Upper lobe of right lung (tissue), 1 donor: ENCODE data around the gene OLFM2. TPM values are rescaled to one million over a fixed set of nuclear protein-coding genes. Genes with fewer than 3 reads are reported as not detected.

Experiments used
- ATAC-seq: fragments of 200-7000 bp; cut with Tn5 transposase; one replicate; pipeline ENCODE4 v1.9.1; 2020; ENCODE audit warnings: mild to moderate bottlenecking, moderate library complexity
- DNase-seq: peaks from one replicate; pipeline ENCODE4 v3.0.0-alpha.2; 2020
- H3K27ac ChIP-seq: fragments of 200-600 bp; one replicate; pipeline ENCODE4 v1.8.0; 2022
- H3K27me3 ChIP-seq: fragments of 200-600 bp; one replicate; pipeline ENCODE4 v1.8.0; 2022; ENCODE audit warnings: mild to moderate bottlenecking
- H3K36me3 ChIP-seq: fragments of 200-600 bp; one replicate; pipeline ENCODE4 v1.8.0; 2022
- H3K4me1 ChIP-seq: fragments of 200-600 bp; one replicate; pipeline ENCODE4 v1.8.0; 2022
- H3K4me3 ChIP-seq: fragments of 200-600 bp; one replicate; pipeline ENCODE4 v1.8.0; 2022; ENCODE audit warnings: mild to moderate bottlenecking
- H3K9me3 ChIP-seq: fragments of 200-600 bp; one replicate; pipeline ENCODE4 v1.8.0; 2022
- CTCF ChIP-seq: fragments of 200-600 bp; IDR thresholded peaks from one replicate; pipeline ENCODE4 v1.8.0; 2022; ENCODE audit warnings: antibody characterized with exemption
- intact Hi-C: fragments of 100-400 bp; cut with DNase I; formaldehyde crosslinking; loops from one replicate; pipeline ENCODE4 v1.11.0; 2022
- total RNA-seq: library from RNA; stranded (reverse); fragmentation: NEBNext Ultra II Directional; extraction: Animal tissue kit (Norgen Biotek cat#: 25700); gene quantifications from one replicate; pipeline ENCODE4 v1.2.1, GENCODE V29; 2021
- donor health status: DM: no; HTN: yes; CAD: no; lungs with severe emphysema.

The OLFM2 gene
- total RNA-seq, 1 donor from 2014 or later = 14.6 TPM

- DNase-seq = no peak
- Histone ChIP-seq H3K36me3 (no peaks in the 10 kb centered on the region), H3K27me3 (no peaks in the 10 kb centered on the region), H3K4me1 (no peaks in the 10 kb centered on the region), H3K27ac (no peak overlapping the region), H3K9me3 (no peaks in the 10 kb centered on the region), H3K4me3 (no peak overlapping the region)
- intact Hi-C loops = no loop called here
- no peak for ATAC-seq
- TF ChIP-seq CTCF = no peak
These were observed 33.3 kb upstream of the OLFM2 start for GRCh38 chr19:9969688-9969975.

GRCh38 chr19:9968820-9969687 lies 32.7 kb upstream of the OLFM2 start:
- no peak for TF ChIP-seq CTCF
- intact Hi-C loops = no loop called here
- H3K27me3 ChIP-seq = no peaks in the 10 kb centered on the region
- H3K9me3 ChIP-seq = no peaks in the 10 kb centered on the region
- ATAC-seq (peak; percentile 8), DNase-seq (no peak)
- no peak overlapping the region for H3K4me3 ChIP-seq
- no peaks in the 10 kb centered on the region for H3K4me1 ChIP-seq
- H3K27ac ChIP-seq = no peak overlapping the region
- H3K36me3 ChIP-seq = no peaks in the 10 kb centered on the region

- intact Hi-C loops = no loop called here
- Histone ChIP-seq H3K36me3 (no peaks in the 10 kb centered on the region), H3K27me3 (no peaks in the 10 kb centered on the region)
These were observed 31.0 kb upstream of the OLFM2 start for GRCh38 chr19:9967326-9967725.

GRCh38 chr19:9966448-9966847 lies 30.1 kb upstream of the OLFM2 start:
- no peak overlapping the region for H3K4me3 ChIP-seq
- no peak for ATAC-seq
- no peak for TF ChIP-seq CTCF
- no peaks in the 10 kb centered on the region for H3K4me1 ChIP-seq
- H3K27ac ChIP-seq = no peak overlapping the region
- H3K36me3 ChIP-seq = no peaks in the 10 kb centered on the region
- H3K27me3 ChIP-seq = no peaks in the 10 kb centered on the region
- intact Hi-C loops = no loop called here
- no peak for DNase-seq
- H3K9me3 ChIP-seq = no peaks in the 10 kb centered on the region

More at GRCh38 chr19:9967326-9967725, 31.0 kb upstream of the OLFM2 start:
- Histone ChIP-seq H3K4me3 (no peak overlapping the region), H3K9me3 (no peaks in the 10 kb centered on the region), H3K4me1 (no peaks in the 10 kb centered on the region), H3K27ac (no peak overlapping the region)
- no peak for TF ChIP-seq CTCF
- no peak for DNase-seq
- no peak for ATAC-seq

GRCh38 chr19:9966024-9966423 lies 29.7 kb upstream of the OLFM2 start:
- intact Hi-C loops = no loop called here
- no peak for TF ChIP-seq CTCF
- DNase-seq = no peak
- H3K4me3 ChIP-seq = no peak overlapping the region
- H3K9me3 ChIP-seq = no peaks in the 10 kb centered on the region
- no peaks in the 10 kb centered on the region for H3K4me1 ChIP-seq
- no peaks in the 10 kb centered on the region for H3K36me3 ChIP-seq
- no peak overlapping the region for H3K27ac ChIP-seq
- ATAC-seq = no peak
- H3K27me3 ChIP-seq = no peaks in the 10 kb centered on the region
